Body of pancreas (tissue), 4 donors: ENCODE measurements around the gene MAP3K21.

Source experiments
- CTCF ChIP-seq, 7 experiments: fragments of 450-650 bp in 4 of 7; fragments of 200-600 bp in 3 of 7; sonication (generic) in 3 of 7; IDR thresholded peaks; one replicate each; pipeline ENCODE4 v1.5.1; 2016 to 2019; ENCODE audit warnings: antibody characterized with exemption in 7 of 7
- POLR2A ChIP-seq, 3 donors: fragments of 450-650 bp; IDR thresholded peaks; one replicate each; pipeline ENCODE4 v1.6.1; 2016; ENCODE audit warnings: antibody characterized with exemption in 3 of 3, mild to moderate bottlenecking in 2 of 3

- TF ChIP-seq CTCF (IDR thresholded peaks at IDR 0.05) (no peak), POLR2A (IDR thresholded peaks at IDR 0.05) (no peak)
Observed at GRCh38 chr1:233393084-233393840, 65.7 kb downstream of the MAP3K21 start.
